Transverse colon (tissue), 4 donors: Measurements from ENCODE around the gene PRKCA.

Experiments used
- CTCF ChIP-seq, 5 experiments: fragments of 200-600 bp in 3 of 5; fragments of 450-650 bp in 2 of 5; sonication (generic) in 3 of 5; IDR thresholded peaks; 1 replicate in 2 of 5; 2 replicates in 3 of 5; pipeline ENCODE4 v1.5.1; 2016 to 2017; ENCODE audit warnings: antibody characterized with exemption in 5 of 5, inconsistent platforms in 3 of 5, mild to moderate bottlenecking in 2 of 5, moderate library complexity in 1 of 5
- EP300 ChIP-seq: sonication (generic); formaldehyde crosslinking; IDR thresholded peaks from one replicate; pipeline ENCODE4 v1.6.1; 2017; ENCODE audit warnings: antibody characterized with exemption, low read depth
- POLR2A ChIP-seq: fragments of 450-650 bp; IDR thresholded peaks from one replicate; pipeline ENCODE4 v1.6.1; 2016; ENCODE audit warnings: antibody characterized with exemption, mild to moderate bottlenecking, moderate library complexity
- POLR2AphosphoS5 ChIP-seq, 3 donors: sonication (generic); formaldehyde crosslinking; IDR thresholded peaks; one replicate each; pipeline ENCODE4 v1.6.1; 2016; ENCODE audit warnings: antibody characterized with exemption in 3 of 3

- TF ChIP-seq CTCF (IDR thresholded peaks at IDR 0.05) = no peak
- TF ChIP-seq POLR2AphosphoS5 (IDR thresholded peaks at IDR 0.05) = no peak
- no peak for TF ChIP-seq POLR2A
- no peak for TF ChIP-seq EP300
Observed at GRCh38 chr17:66542129-66542966, 239.9 kb downstream of the PRKCA start.
